ENCODE results near the gene OR5B2. TPM values are rescaled to one million over a fixed set of nuclear protein-coding genes. Genes with fewer than 3 reads are reported as not detected.

Gene OR5B2
- total RNA-seq, 1 donor from 2014 or later, result not detected

DNA sequence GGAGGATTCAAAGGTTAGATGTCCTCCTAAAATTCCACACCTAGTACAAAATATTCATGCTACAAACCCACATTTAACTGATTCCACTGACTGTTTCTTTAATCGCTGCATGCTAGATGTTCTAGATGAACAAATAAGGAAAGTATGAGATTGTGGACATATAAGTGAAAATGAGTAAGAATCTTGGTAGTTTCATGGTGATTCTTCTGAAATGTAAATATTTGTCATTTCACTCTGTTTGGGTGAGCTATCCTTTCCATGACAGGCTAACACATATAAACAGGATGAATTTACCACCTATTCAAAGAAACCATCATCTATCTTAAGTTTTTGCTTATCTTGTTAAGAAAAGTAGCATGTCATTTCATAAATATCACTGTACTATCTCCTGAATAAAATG, 36.0 kb downstream of the OR5B2 start:
- TF ChIP-seq, protein P1, sequence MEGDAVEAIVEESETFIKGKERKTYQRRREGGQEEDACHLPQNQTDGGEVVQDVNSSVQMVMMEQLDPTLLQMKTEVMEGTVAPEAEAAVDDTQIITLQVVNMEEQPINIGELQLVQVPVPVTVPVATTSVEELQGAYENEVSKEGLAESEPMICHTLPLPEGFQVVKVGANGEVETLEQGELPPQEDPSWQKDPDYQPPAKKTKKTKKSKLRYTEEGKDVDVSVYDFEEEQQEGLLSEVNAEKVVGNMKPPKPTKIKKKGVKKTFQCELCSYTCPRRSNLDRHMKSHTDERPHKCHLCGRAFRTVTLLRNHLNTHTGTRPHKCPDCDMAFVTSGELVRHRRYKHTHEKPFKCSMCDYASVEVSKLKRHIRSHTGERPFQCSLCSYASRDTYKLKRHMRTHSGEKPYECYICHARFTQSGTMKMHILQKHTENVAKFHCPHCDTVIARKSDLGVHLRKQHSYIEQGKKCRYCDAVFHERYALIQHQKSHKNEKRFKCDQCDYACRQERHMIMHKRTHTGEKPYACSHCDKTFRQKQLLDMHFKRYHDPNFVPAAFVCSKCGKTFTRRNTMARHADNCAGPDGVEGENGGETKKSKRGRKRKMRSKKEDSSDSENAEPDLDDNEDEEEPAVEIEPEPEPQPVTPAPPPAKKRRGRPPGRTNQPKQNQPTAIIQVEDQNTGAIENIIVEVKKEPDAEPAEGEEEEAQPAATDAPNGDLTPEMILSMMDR (IDR thresholded peaks at IDR 0.05), result no peak
- TF ChIP-seq EZH2 (IDR thresholded peaks at IDR 0.05) (no peak), EZH2phosphoT487 (IDR thresholded peaks at IDR 0.05) (no peak)
- Histone ChIP-seq H3K27me3 (no peaks in the 10 kb centered on the region), H3F3A (ENCODE audit: low read depth) (no peaks in the 10 kb centered on the region), H3K4me1 (no peaks in the 10 kb centered on the region), H3K4me3 (no peak overlapping the region), H3K9me3 (ENCODE audit: low read depth) (peaks cover 6% of the 10 kb centered on the region), H3K4me2 (no peak overlapping the region), H3K79me2 (ENCODE audit: low read depth) (no peaks in the 10 kb centered on the region), H3K36me3 (no peaks in the 10 kb centered on the region), H3K27ac (no peak overlapping the region), H3K9ac (no peak overlapping the region), H4K20me1 (ENCODE audit: low read depth) (no peaks in the 10 kb centered on the region), H2AFZ (replicated peaks) (no peak overlapping the region)
- Mint-ChIP-seq H3K9me3 (peaks cover 13% of the 10 kb centered on the region), H3K27me3 (ENCODE audit: insufficient read depth, low read depth) (no peaks in the 10 kb centered on the region), H3K4me3 (no peak overlapping the region), H3K27ac (no peak overlapping the region), H3K36me3 (no peaks in the 10 kb centered on the region), H3K4me1 (no peaks in the 10 kb centered on the region)
- no peak for DNase-seq (ENCODE audit: low spot score)

DNA sequence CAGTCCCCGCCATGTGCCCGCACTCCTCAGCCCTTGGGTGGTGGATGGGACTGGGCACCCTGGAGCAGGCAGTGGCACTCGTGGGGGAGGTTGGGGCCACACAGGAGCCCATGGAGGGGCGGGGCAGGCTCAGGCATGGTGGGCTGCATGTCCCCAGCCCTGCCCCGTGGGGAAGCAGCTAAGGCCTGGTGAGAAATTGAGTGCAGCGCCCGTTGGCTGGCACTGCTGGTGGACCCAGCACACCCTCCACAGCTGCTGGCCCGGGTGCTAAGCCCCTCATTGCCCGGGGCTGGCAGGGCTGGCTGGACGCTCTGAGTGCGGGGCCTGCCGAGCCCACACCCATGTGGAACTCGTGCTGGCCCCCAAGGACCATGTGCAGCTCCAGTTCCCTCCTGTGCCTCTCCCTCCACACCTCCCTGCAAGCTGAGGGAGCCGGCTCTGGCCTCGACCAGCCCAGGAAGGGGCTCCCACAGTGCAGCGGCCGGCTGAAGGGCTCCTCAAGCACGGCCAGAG, 37.3 kb downstream of the OR5B2 start:
- Histone ChIP-seq H3K36me3 (no peaks in the 10 kb centered on the region), H3K27me3 (no peaks in the 10 kb centered on the region), H2AFZ (replicated peaks) (no peak overlapping the region), H3K9ac (no peak overlapping the region), H3K4me3 (no peak overlapping the region), H3K27ac (no peak overlapping the region), H3K9me3 (ENCODE audit: low read depth) (peaks cover 3% of the 10 kb centered on the region), H3K4me2 (no peak overlapping the region), H3K4me1 (no peaks in the 10 kb centered on the region), H3F3A (ENCODE audit: low read depth) (no peaks in the 10 kb centered on the region), H4K20me1 (ENCODE audit: low read depth) (no peaks in the 10 kb centered on the region), H3K79me2 (ENCODE audit: low read depth) (no peaks in the 10 kb centered on the region)
- Mint-ChIP-seq H3K27ac (no peak overlapping the region), H3K36me3 (no peaks in the 10 kb centered on the region), H3K9me3 (peaks cover 10% of the 10 kb centered on the region), H3K4me3 (no peak overlapping the region), H3K27me3 (ENCODE audit: insufficient read depth, low read depth) (no peaks in the 10 kb centered on the region), H3K4me1 (no peaks in the 10 kb centered on the region)
- no peak for TF ChIP-seq EZH2phosphoT487 (IDR thresholded peaks at IDR 0.05)
- TF ChIP-seq, protein P1 (IDR thresholded peaks at IDR 0.05), result no peak
- no peak for TF ChIP-seq EZH2 (IDR thresholded peaks at IDR 0.05)
- DNase-seq (ENCODE audit: low spot score), result no peak

Other genes with a start within 250 kb of the OR5B2 start
- gene OR9Q2, start 239.1 kb downstream of the OR5B2 start, total RNA-seq (ENCODE audit: low replicate concordance), result not detected in 2 replicates
- not detected in 2 replicates for gene OR1S2, start 224.0 kb downstream of the OR5B2 start, total RNA-seq (ENCODE audit: low replicate concordance)
- not detected in 2 replicates for gene OR1S1, start 215.4 kb downstream of the OR5B2 start, total RNA-seq (ENCODE audit: low replicate concordance)
- gene OR10Q1, start 199.2 kb downstream of the OR5B2 start, total RNA-seq (ENCODE audit: low replicate concordance), result not detected in 2 replicates
- not detected in 2 replicates for gene OR10W1, start 159.9 kb downstream of the OR5B2 start, total RNA-seq (ENCODE audit: low replicate concordance)
- not detected in 2 replicates for gene OR5B17, start 69.1 kb downstream of the OR5B2 start, total RNA-seq (ENCODE audit: low replicate concordance)
- not detected in 2 replicates for gene OR5B3, start 21.2 kb downstream of the OR5B2 start, total RNA-seq (ENCODE audit: low replicate concordance)
- gene OR5B12, start 14.1 kb upstream of the OR5B2 start, total RNA-seq (ENCODE audit: low replicate concordance), result not detected in 2 replicates
- gene OR5B21, start 80.0 kb upstream of the OR5B2 start, total RNA-seq (ENCODE audit: low replicate concordance), result not detected in 2 replicates
- gene LPXN, start 147.7 kb upstream of the OR5B2 start, total RNA-seq (ENCODE audit: low replicate concordance), result 3.1 and 5.0 TPM in 2 replicates
- 37.7 and 52.0 TPM in 2 replicates for gene ZFP91, start 150.9 kb upstream of the OR5B2 start, total RNA-seq (ENCODE audit: low replicate concordance)
- gene CNTF, start 194.5 kb upstream of the OR5B2 start, total RNA-seq (ENCODE audit: low replicate concordance), result 1.6 and 4.2 TPM in 2 replicates